Neural crest cell (in vitro differentiated cells): Measurements from ENCODE around the gene XRCC2. TPM values are rescaled to one million over a fixed set of nuclear protein-coding genes. Genes with fewer than 3 reads are reported as not detected.

Experiments used
- DNase-seq: peaks from one replicate; pipeline ENCODE4 v3.0.0; 2021; ENCODE audit warnings: low read depth, mixed read lengths, low spot score
- H3K27ac Mint-ChIP-seq: one replicate; pipeline ENCODE4 v1.8.0; 2021; ENCODE audit warnings: mild to moderate bottlenecking, mixed read lengths; ENCODE audit not compliant: unreplicated experiment
- H3K27me3 Mint-ChIP-seq: 2 replicates; pipeline ENCODE4 v1.8.0; 2021; ENCODE audit warnings: low read depth, mild to moderate bottlenecking, mixed read lengths
- H3K36me3 Mint-ChIP-seq: 2 replicates; pipeline ENCODE4 v1.8.0; 2021; ENCODE audit warnings: low read depth, mild to moderate bottlenecking, mixed read lengths
- H3K4me1 Mint-ChIP-seq: 2 replicates; pipeline ENCODE4 v1.8.0; 2021; ENCODE audit warnings: mixed read lengths
- H3K4me3 Mint-ChIP-seq: one replicate; pipeline ENCODE4 v1.8.0; 2021; ENCODE audit warnings: mild to moderate bottlenecking, mixed read lengths
- H3K9me3 Mint-ChIP-seq: 2 replicates; pipeline ENCODE4 v1.8.0; 2021; ENCODE audit warnings: mixed read lengths
- total RNA-seq: library from RNA; stranded (reverse); gene quantifications from 2 replicates; pipeline ENCODE4 v1.2.1, GENCODE V29; 2021
- TF ChIP-seq, protein P1 (sequence below): fragments of 200-600 bp; sonication (generic); conservative IDR thresholded peaks from 2 replicates; pipeline ENCODE4 v1.5.0; 2021; ENCODE audit warnings: antibody characterized with exemption, mild to moderate bottlenecking

The XRCC2 gene
- total RNA-seq, 1 donor from 2014 or later, result 28.2 TPM

DNA sequence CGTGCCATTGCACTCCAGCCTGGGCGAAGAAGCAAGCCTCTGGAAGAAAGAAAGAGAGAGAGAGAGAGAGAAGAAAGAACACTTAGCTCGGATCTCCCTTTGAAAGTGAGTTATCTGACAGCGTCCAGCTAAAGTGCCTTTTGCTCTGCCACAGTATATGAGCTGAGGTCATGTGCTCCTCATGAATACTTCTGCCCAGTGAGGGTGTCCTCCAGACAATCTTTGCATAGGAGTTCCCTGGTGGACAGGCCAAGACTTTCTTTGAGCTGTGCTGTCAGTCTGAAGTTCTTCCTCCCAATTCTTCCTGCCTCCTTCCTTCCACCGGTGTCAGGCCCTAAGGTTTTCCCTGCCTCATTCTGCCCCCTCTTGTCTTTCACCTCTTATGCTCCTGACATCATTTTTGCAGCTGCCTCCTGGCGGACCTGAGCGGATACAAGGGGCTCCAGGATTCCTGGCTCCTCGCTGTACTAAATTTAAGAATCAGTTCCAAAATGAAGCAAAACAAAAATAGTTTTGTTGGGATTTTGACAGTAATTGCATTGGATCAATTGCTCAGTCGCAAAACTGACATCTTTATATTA is 31.9 kb downstream of the XRCC2 start:
- no peak overlapping the region for H3K27ac Mint-ChIP-seq
- H3K4me3 Mint-ChIP-seq, result no peak overlapping the region
- H3K4me1 Mint-ChIP-seq, result no peaks in the 10 kb centered on the region
- DNase-seq, result no peak
- H3K27me3 Mint-ChIP-seq, result no peaks in the 10 kb centered on the region
- TF ChIP-seq, protein P1, sequence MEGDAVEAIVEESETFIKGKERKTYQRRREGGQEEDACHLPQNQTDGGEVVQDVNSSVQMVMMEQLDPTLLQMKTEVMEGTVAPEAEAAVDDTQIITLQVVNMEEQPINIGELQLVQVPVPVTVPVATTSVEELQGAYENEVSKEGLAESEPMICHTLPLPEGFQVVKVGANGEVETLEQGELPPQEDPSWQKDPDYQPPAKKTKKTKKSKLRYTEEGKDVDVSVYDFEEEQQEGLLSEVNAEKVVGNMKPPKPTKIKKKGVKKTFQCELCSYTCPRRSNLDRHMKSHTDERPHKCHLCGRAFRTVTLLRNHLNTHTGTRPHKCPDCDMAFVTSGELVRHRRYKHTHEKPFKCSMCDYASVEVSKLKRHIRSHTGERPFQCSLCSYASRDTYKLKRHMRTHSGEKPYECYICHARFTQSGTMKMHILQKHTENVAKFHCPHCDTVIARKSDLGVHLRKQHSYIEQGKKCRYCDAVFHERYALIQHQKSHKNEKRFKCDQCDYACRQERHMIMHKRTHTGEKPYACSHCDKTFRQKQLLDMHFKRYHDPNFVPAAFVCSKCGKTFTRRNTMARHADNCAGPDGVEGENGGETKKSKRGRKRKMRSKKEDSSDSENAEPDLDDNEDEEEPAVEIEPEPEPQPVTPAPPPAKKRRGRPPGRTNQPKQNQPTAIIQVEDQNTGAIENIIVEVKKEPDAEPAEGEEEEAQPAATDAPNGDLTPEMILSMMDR, result no peak
- H3K36me3 Mint-ChIP-seq, result peaks cover 39% of the 10 kb centered on the region
- H3K9me3 Mint-ChIP-seq, result peaks cover 8% of the 10 kb centered on the region

DNA sequence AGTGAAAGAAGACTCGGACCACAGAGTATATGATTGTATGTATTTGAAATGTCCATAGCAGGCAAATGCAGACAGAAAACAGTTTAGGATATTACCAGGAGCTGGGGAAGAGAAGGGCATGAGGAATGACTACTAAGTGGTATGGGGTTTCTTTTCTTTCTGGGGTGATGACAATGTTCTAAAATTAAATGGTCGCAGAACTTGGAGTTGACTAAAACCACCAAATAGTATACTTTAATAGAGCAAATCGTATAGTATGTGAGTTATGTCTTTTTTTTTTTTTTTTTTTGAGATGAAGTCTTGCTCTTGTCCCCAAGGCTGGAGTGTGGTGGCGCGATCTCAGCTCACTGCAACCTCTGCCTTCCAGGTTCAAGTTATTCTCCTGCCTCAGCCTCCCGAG is 34.6 kb downstream of the XRCC2 start:
- no peaks in the 10 kb centered on the region for H3K9me3 Mint-ChIP-seq
- TF ChIP-seq, protein P1, result no peak
- no peaks in the 10 kb centered on the region for H3K27me3 Mint-ChIP-seq
- no peaks in the 10 kb centered on the region for H3K4me1 Mint-ChIP-seq
- DNase-seq, result no peak
- H3K27ac Mint-ChIP-seq, result no peak overlapping the region
- no peak overlapping the region for H3K4me3 Mint-ChIP-seq
- peaks cover 23% of the 10 kb centered on the region for H3K36me3 Mint-ChIP-seq

DNA sequence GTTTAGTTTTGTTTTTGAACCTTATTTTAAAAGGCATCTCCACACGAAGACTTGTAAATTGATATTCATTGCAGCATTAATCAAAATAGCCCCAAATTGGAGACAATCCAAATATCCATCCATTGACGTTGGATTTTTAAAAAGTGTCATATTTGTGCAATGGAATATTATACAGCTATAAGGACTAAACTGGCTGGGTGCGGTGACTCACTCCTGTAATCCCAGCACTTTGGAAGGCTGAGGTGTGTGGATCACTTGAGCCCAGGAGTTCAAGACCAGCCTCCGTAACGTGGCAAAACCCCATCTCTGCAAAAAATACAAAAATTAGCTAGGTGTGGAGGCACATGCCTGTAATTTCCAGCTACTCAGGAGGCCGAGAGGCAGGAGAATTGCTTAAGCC is 35.1 kb downstream of the XRCC2 start:
- Mint-ChIP-seq H3K36me3 (peaks cover 19% of the 10 kb centered on the region), H3K9me3 (no peaks in the 10 kb centered on the region), H3K4me3 (no peak overlapping the region)

DNA sequence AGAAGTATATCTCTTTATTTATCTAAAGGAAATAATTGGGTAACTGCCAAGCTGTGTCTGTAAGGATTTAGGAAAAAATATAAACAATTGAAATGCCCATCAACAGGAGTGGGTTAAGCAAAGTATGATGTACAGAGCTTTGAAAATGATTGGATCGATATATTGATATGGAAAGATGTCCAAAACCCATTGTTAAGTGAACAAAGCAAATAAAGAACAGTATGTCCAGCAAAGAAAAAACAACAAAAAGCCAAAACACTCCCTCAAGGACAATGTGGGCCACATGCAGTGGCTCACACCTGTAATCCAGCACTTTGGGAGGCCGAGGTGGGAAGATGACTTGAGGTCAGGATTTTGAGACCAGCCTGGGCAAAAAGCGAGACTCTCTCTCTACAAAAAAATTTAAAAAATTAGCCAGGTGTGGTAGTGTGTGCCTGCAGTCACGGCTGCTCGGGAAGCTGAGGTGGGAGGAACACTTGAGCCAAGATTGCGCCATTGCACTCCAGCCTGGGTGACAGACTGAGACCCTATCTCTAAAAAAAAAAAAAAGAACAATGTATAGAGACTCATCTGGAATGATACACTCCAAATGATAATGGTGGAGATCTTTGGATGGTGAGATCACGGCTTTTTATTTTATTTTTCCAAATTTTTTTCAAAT is 37.9 kb downstream of the XRCC2 start:
- H3K27me3 Mint-ChIP-seq, result no peaks in the 10 kb centered on the region
- no peak overlapping the region for H3K4me3 Mint-ChIP-seq
- H3K36me3 Mint-ChIP-seq, result peaks cover 7% of the 10 kb centered on the region
- H3K27ac Mint-ChIP-seq, result no peak overlapping the region
- H3K9me3 Mint-ChIP-seq, result no peaks in the 10 kb centered on the region
- H3K4me1 Mint-ChIP-seq, result no peaks in the 10 kb centered on the region
- TF ChIP-seq, protein P1, result no peak
- DNase-seq, result no peak

More for the DNA sequence above, 35.1 kb downstream of the XRCC2 start:
- H3K27ac Mint-ChIP-seq, result no peak overlapping the region
- H3K27me3 Mint-ChIP-seq, result no peaks in the 10 kb centered on the region
- no peaks in the 10 kb centered on the region for H3K4me1 Mint-ChIP-seq
- TF ChIP-seq, protein P1, result no peak
- no peak for DNase-seq

DNA sequence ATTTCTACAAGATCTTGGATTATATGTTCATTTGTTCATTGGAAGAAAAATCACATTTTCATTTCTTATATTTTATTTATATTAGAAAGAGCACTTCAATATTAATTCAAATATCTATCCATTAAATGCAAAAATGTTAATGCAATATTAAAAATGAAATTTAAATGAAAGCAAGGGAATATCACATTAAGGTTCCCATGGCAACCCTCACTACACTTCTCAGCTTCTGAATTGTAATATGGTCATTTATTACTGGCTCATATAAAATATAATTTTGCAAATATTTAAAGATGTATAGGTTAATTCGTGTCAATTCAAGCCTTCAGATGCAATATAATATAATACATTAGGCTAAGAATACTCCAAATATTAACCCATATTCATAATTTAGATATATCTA is 38.8 kb downstream of the XRCC2 start:
- Mint-ChIP-seq H3K4me1 (no peaks in the 10 kb centered on the region), H3K27me3 (no peaks in the 10 kb centered on the region), H3K4me3 (no peak overlapping the region), H3K9me3 (no peaks in the 10 kb centered on the region), H3K36me3 (peaks cover 3% of the 10 kb centered on the region), H3K27ac (no peak overlapping the region)
- TF ChIP-seq, protein P1, result no peak
- DNase-seq, result no peak
